B cell (primary cell): Measurements from ENCODE around the gene GRAMD2B. TPM values are rescaled to one million over a fixed set of nuclear protein-coding genes. Genes with fewer than 3 reads are reported as not detected.

Experiments used
- ATAC-seq: fragments of 200-7000 bp; cut with Tn5 transposase; one replicate; pipeline ENCODE4 v1.10.0; 2021; ENCODE audit warnings: low read depth, mild to moderate bottlenecking, moderate number of reproducible peaks, moderate library complexity
- CTCF ChIA-PET: fragments of 350-600 bp; sonication (Branson Sonifier 250); formaldehyde crosslinking; loops from one replicate; lab custom pipeline; 2021; ENCODE audit warnings: antibody characterized with exemption, inconsistent platforms; lab: Charles Lee
- POLR2A ChIA-PET: fragments of 350-600 bp; sonication (Branson Sonifier 250); formaldehyde crosslinking; loops from one replicate; lab custom pipeline; 2021; ENCODE audit warnings: antibody characterized with exemption; lab: Charles Lee
- DNase-seq: peaks from one replicate; pipeline ENCODE4 v3.0.0; 2013
- H2AFZ ChIP-seq: 2 replicates; pipeline ENCODE4 v1.6.1; 2012; ENCODE audit warnings: mild to moderate bottlenecking, low read depth, low read length; ENCODE audit not compliant: insufficient read depth, poor library complexity, severe bottlenecking
- H3K27ac ChIP-seq, 2 donors: 1 replicate in 1 of 2; 2 replicates in 1 of 2; pipeline ENCODE4 v1.5.1; 2012 to 2013; ENCODE audit warnings: low read length in 2 of 2, mild to moderate bottlenecking in 2 of 2, moderate library complexity in 1 of 2
- H3K27me3 ChIP-seq, 4 experiments: fragments of 200-600 bp in 1 of 4; sonication (generic) in 1 of 4; replicated peaks in 1 of 4; 1 replicate in 2 of 4; 2 replicates in 2 of 4; pipeline versions ENCODE4 v1.6.1 to v1.7.0; 2013 to 2016; ENCODE audit warnings: low read length in 3 of 4, mild to moderate bottlenecking in 2 of 4, mixed read lengths in 1 of 4, moderate library complexity in 1 of 4; ENCODE audit not compliant: insufficient read depth in 4 of 4, control insufficient read depth in 3 of 4; ENCODE audit errors: control extremely low read depth in 1 of 4
- H3K36me3 ChIP-seq, 2 experiments: replicated peaks in 1 of 2; 1 replicate in 1 of 2; 2 replicates in 1 of 2; pipeline versions ENCODE4 v1.6.1 to v1.7.1; 2013; ENCODE audit warnings: low read length in 1 of 2; ENCODE audit not compliant: insufficient read depth in 2 of 2, control insufficient read depth in 1 of 2; ENCODE audit errors: control extremely low read depth in 1 of 2, extremely low read depth in 1 of 2
- H3K4me1 ChIP-seq, 2 donors: fragments of 200-600 bp in 1 of 2; sonication (generic) in 1 of 2; 1 replicate in 1 of 2; 2 replicates in 1 of 2; pipeline versions ENCODE4 v1.5.1 to v1.6.1; 2013 to 2017; ENCODE audit warnings: low read length in 2 of 2; ENCODE audit not compliant: control insufficient read depth in 2 of 2, insufficient read depth in 2 of 2
- H3K4me2 ChIP-seq: replicated peaks from 2 replicates; pipeline ENCODE3; 2012; ENCODE audit warnings: mild to moderate bottlenecking, low read depth, low read length; ENCODE audit not compliant: poor library complexity, severe bottlenecking
- H3K4me3 ChIP-seq, 5 experiments: fragments of 200-600 bp in 1 of 5; sonication (generic) in 1 of 5; 1 replicate in 3 of 5; 2 replicates in 2 of 5; pipeline versions ENCODE4 v1.5.1 to v1.7.0; 2011 to 2016; ENCODE audit warnings: low read length in 4 of 5, mild to moderate bottlenecking in 4 of 5, low read depth in 2 of 5, control low read depth in 1 of 5, moderate library complexity in 1 of 5; ENCODE audit not compliant: insufficient read depth in 1 of 5; ENCODE audit errors: control extremely low read depth in 1 of 5, extremely low read depth in 1 of 5
- H3K79me2 ChIP-seq: fragments of 200-600 bp; sonication (generic); one replicate; pipeline ENCODE4 v1.6.0; 2016; ENCODE audit warnings: low read length; ENCODE audit not compliant: control insufficient read depth, insufficient read depth
- H3K9ac ChIP-seq: fragments of 200-600 bp; sonication (generic); 2 replicates; pipeline ENCODE4 v1.6.1; 2017; ENCODE audit warnings: mild to moderate bottlenecking, low read length, moderate library complexity
- H3K9me3 ChIP-seq, 3 donors: one replicate each; pipeline versions ENCODE4 v1.6.1 to v1.7.1; 2013; ENCODE audit warnings: low read length in 2 of 3; ENCODE audit not compliant: control insufficient read depth in 2 of 3, insufficient read depth in 1 of 3; ENCODE audit errors: control extremely low read depth in 1 of 3
- H4K20me1 ChIP-seq: 2 replicates; pipeline ENCODE4 v1.6.0; 2012; ENCODE audit warnings: mild to moderate bottlenecking, low read length; ENCODE audit not compliant: insufficient read depth, control insufficient read depth, poor library complexity, severe bottlenecking
- H3K27ac Mint-ChIP-seq: one replicate; pipeline ENCODE4 v1.8.0; 2021; ENCODE audit warnings: mixed read lengths
- H3K27me3 Mint-ChIP-seq: one replicate; pipeline ENCODE4 v1.8.0; 2021; ENCODE audit warnings: mixed read lengths
- H3K4me1 Mint-ChIP-seq: one replicate; pipeline ENCODE4 v1.8.0; 2021; ENCODE audit warnings: mixed read lengths
- H3K4me3 Mint-ChIP-seq: one replicate; pipeline ENCODE4 v1.8.0; 2021; ENCODE audit warnings: mixed read lengths
- H3K9me3 Mint-ChIP-seq: one replicate; pipeline ENCODE4 v1.8.0; 2022; ENCODE audit warnings: mixed read lengths; ENCODE audit not compliant: insufficient read depth
- EZH2 ChIP-seq: IDR thresholded peaks from 2 replicates; pipeline ENCODE4 v1.6.1; 2012; ENCODE audit warnings: borderline replicate concordance, low read depth, mild to moderate bottlenecking, moderate library complexity, low read length; ENCODE audit not compliant: insufficient read depth, poor library complexity, severe bottlenecking
- WGBS: methylation state at CpG from one replicate; pipeline ENCODE4 v1.1.5; 2013; ENCODE audit warnings: missing lambda C conversion rate; ENCODE audit not compliant: insufficient coverage; 5-methylcytosine and 5-hydroxymethylcytosine counted together
- intact Hi-C: fragments of 100-400 bp; cut with micrococcal nuclease; formaldehyde crosslinking; loops from one replicate; pipeline ENCODE4 v1.10.0; 2022
- polyA plus RNA-seq: library from polyadenylated mRNA; depleted of rRNA; stranded (reverse); fragments of >200 nt; gene quantifications from 2 replicates; pipeline ENCODE4 v1.2.3, GENCODE V29; 2012
- total RNA-seq, 2 donors: library from RNA; stranded (reverse); fragments of 120-200 nt in 1 of 2; gene quantifications; 1 replicate in 1 of 2; 2 replicates in 1 of 2; pipeline versions ENCODE4 v1.2.3 to v1.2.4, GENCODE V29; 2013 to 2022
- TF ChIP-seq, protein P1 (sequence below): fragments of 200-600 bp; IDR thresholded peaks from one replicate; pipeline ENCODE4 v1.8.0; 2022; ENCODE audit warnings: antibody characterized with exemption, mild to moderate bottlenecking

The GRAMD2B gene
- total and polyA plus RNA-seq, 2 donors (not counting 1 experiment from before 2014, with no cell fraction given): 0.86 to 3.6 TPM

- intact Hi-C loops: no loop called here
- no CpG with 5 or more reads among the region's 6 CpGs for WGBS
- no peaks in the 10 kb centered on the region for H3K9me3 Mint-ChIP-seq
Measured at GRCh38 chr5:126456217-126456820, 33.1 kb downstream of the GRAMD2B start.

GRCh38 chr5:126460459-126460858, 37.2 kb downstream of the GRAMD2B start:
- Mint-ChIP-seq H3K27me3 (no peaks in the 10 kb centered on the region), H3K9me3 (no peaks in the 10 kb centered on the region), H3K4me1 (peaks cover 16% of the 10 kb centered on the region), H3K27ac (no peak overlapping the region), H3K4me3 (no peak overlapping the region)
- H3K4me2 ChIP-seq: no peak overlapping the region
- intact Hi-C loops: no loop called here
- POLR2A ChIA-PET: no interaction called here
- no peaks in the 10 kb centered on the region for H3K27me3 ChIP-seq
- H3K4me1 ChIP-seq: peaks cover 12 to 16% of the 10 kb centered on the region in 2 donors
- CTCF ChIA-PET: no interaction called here
- no peak for DNase-seq
- WGBS: 100% methylated on average over 4 of the region's 4 CpGs
- H3K9ac ChIP-seq: no peak overlapping the region
- no peak overlapping the region for H3K27ac ChIP-seq
- no peak for ATAC-seq
- TF ChIP-seq, protein P1, sequence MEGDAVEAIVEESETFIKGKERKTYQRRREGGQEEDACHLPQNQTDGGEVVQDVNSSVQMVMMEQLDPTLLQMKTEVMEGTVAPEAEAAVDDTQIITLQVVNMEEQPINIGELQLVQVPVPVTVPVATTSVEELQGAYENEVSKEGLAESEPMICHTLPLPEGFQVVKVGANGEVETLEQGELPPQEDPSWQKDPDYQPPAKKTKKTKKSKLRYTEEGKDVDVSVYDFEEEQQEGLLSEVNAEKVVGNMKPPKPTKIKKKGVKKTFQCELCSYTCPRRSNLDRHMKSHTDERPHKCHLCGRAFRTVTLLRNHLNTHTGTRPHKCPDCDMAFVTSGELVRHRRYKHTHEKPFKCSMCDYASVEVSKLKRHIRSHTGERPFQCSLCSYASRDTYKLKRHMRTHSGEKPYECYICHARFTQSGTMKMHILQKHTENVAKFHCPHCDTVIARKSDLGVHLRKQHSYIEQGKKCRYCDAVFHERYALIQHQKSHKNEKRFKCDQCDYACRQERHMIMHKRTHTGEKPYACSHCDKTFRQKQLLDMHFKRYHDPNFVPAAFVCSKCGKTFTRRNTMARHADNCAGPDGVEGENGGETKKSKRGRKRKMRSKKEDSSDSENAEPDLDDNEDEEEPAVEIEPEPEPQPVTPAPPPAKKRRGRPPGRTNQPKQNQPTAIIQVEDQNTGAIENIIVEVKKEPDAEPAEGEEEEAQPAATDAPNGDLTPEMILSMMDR: no peak
- no peak overlapping the region for H3K4me3 ChIP-seq
- H3K9me3 ChIP-seq: no peaks in the 10 kb centered on the region
- no peak overlapping the region for H2AFZ ChIP-seq
- H4K20me1 ChIP-seq: no peaks in the 10 kb centered on the region
- no peaks in the 10 kb centered on the region for H3K36me3 ChIP-seq
- no peaks in the 10 kb centered on the region for H3K79me2 ChIP-seq

More at GRCh38 chr5:126456217-126456820, 33.1 kb downstream of the GRAMD2B start:
- DNase-seq: no peak
- Histone ChIP-seq H4K20me1 (no peaks in the 10 kb centered on the region), H3K9ac (no peak overlapping the region), H3K36me3 (no peaks in the 10 kb centered on the region), H3K4me1 (no peaks in the 10 kb centered on the region), H3K79me2 (no peaks in the 10 kb centered on the region), H3K27ac (no peak overlapping the region), H3K27me3 (no peaks in the 10 kb centered on the region), H2AFZ (no peak overlapping the region), H3K4me2 (no peak overlapping the region), H3K4me3 (no peak overlapping the region), H3K9me3 (no peaks in the 10 kb centered on the region)
- ChIA-PET CTCF (no interaction called here), POLR2A (no interaction called here)
- TF ChIP-seq, protein P1: no peak
- no peak for TF ChIP-seq EZH2
- ATAC-seq: no peak
- Mint-ChIP-seq H3K27ac (no peak overlapping the region), H3K4me3 (no peak overlapping the region), H3K4me1 (peaks cover 4% of the 10 kb centered on the region), H3K27me3 (no peaks in the 10 kb centered on the region)
